ENCODE measurements around the gene FGF18.

DNA sequence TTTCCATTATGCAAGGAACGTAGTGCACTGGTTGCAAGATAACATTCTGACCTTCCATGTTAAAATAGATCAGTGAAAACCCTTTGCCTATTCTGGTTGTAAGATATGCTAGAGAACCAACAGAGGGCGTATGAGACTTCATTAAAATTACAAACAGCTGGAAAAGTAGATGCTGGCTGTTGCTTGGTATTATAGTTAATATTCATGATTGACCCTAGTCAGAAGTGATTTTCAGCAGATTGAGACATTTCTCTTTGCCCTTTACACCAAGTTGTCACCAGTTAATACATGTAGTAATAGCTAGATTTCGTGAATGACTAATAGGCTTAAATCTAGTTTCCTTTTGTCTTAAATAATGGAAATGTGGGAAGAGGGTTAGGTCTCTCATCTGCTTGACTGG is 13.8 kb upstream of the FGF18 start:
- TF ChIP-seq, protein P1, sequence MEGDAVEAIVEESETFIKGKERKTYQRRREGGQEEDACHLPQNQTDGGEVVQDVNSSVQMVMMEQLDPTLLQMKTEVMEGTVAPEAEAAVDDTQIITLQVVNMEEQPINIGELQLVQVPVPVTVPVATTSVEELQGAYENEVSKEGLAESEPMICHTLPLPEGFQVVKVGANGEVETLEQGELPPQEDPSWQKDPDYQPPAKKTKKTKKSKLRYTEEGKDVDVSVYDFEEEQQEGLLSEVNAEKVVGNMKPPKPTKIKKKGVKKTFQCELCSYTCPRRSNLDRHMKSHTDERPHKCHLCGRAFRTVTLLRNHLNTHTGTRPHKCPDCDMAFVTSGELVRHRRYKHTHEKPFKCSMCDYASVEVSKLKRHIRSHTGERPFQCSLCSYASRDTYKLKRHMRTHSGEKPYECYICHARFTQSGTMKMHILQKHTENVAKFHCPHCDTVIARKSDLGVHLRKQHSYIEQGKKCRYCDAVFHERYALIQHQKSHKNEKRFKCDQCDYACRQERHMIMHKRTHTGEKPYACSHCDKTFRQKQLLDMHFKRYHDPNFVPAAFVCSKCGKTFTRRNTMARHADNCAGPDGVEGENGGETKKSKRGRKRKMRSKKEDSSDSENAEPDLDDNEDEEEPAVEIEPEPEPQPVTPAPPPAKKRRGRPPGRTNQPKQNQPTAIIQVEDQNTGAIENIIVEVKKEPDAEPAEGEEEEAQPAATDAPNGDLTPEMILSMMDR (IDR thresholded peaks at IDR 0.05; ENCODE audit: poor library complexity), result peak; percentile 41
- TF ChIP-seq EZH2phosphoT487 (IDR thresholded peaks at IDR 0.05; ENCODE audit: low read depth, severe bottlenecking, unreplicated experiment) (no peak), EZH2 (IDR thresholded peaks at IDR 0.05; ENCODE audit: borderline replicate concordance) (no peak)

Measured in hepatocyte (in vitro differentiated cells).